ENCODE data around the gene MAP3K8. TPM values are rescaled to one million over a fixed set of nuclear protein-coding genes. Genes with fewer than 3 reads are reported as not detected.

MAP3K8 gene
- total and polyA plus RNA-seq, 9 of the 15 experiments (the other 6 are each of a cell fraction or from before 2014, with no cell fraction given): 6.9 to 23.6 (median 13.6) TPM

DNA sequence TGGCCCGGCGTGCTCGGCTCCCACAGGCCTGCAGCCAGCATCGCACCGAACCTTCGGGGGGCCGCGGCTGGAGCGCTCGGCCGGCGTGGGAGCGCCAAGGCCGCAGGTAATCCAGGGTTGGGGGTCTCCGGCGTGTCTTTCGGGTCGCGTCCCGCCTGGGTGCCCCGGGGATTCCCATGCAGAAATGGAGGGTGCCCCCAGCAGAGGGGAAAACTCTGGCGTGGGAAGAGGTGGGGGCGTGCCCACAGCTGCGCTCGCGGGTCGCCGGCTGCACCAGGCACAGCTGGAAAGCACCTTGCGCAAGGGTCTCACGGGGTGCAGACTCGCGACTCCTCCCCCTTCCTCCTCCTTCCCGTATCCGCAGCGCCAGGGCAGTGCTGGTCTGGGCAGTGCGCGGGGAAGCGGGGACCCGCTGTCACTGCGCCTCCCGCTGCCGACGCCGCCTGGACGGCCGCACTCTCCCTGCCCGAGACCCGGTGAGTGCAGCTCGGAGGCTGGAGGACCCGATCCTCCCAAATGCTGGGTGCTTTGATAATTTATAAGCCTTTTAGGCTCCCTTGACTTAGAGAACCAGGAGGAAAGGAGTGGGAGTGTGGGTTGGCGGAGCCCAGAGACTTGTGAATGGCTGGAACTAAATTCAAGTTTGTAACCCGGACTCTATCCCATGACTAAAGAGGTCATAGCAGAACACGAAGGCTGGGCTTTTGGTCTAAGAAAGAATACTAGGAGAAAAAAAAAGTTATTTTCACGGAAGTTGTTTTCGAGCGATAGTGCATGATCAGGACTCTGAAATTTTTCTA lies 489 bp downstream of the MAP3K8 start (continued):
- TF ChIP-seq RCOR1 (IDR thresholded peaks at IDR 0.05; ENCODE audit: borderline replicate concordance in 1 of 2, low read depth in 2 of 2, low read length in 2 of 2) (peak in 1 of 2 experiments; percentile 49; a peak in 1 of 4 replicates), HMG20B (CRISPR knock-in tag; IDR thresholded peaks at IDR 0.05) (no peak), ID3 (CRISPR knock-in tag; IDR thresholded peaks at IDR 0.05) (no peak), ID3 (tag; IDR thresholded peaks at IDR 0.05) (no peak), ZNF507 (tag; conservative IDR thresholded peaks at IDR 0.05) (no peak), ZFP1 (CRISPR knock-in tag; IDR thresholded peaks at IDR 0.05) (no peak), ZNF224 (CRISPR knock-in tag; IDR thresholded peaks at IDR 0.05) (0 out of 2 replicates have a peak, but pooled peaks have one; percentile 44), HDAC8 (tag; IDR thresholded peaks at IDR 0.05) (no peak), ZNF668 (CRISPR knock-in tag; IDR thresholded peaks at IDR 0.05) (no peak), HNRNPK (IDR thresholded peaks at IDR 0.05; ENCODE audit: low read depth, low read length, poor library complexity, severe bottlenecking) (no peak), EP300 (IDR thresholded peaks at IDR 0.05; ENCODE audit: low read length) (no peak), ZNF77 (CRISPR knock-in tag; IDR thresholded peaks at IDR 0.05) (no peak), RFX5 (IDR thresholded peaks at IDR 0.05; ENCODE audit: low read depth, low read length) (no peak), SMARCC2 (IDR thresholded peaks at IDR 0.05; ENCODE audit: low read depth) (no peak), NCOA2 (IDR thresholded peaks at IDR 0.05; ENCODE audit: partially characterized antibody in 2 of 2) (no peak), MTF1 (CRISPR knock-in tag; IDR thresholded peaks at IDR 0.05; ENCODE audit: borderline replicate concordance) (no peak)
- TF ChIP-seq, protein P1, sequence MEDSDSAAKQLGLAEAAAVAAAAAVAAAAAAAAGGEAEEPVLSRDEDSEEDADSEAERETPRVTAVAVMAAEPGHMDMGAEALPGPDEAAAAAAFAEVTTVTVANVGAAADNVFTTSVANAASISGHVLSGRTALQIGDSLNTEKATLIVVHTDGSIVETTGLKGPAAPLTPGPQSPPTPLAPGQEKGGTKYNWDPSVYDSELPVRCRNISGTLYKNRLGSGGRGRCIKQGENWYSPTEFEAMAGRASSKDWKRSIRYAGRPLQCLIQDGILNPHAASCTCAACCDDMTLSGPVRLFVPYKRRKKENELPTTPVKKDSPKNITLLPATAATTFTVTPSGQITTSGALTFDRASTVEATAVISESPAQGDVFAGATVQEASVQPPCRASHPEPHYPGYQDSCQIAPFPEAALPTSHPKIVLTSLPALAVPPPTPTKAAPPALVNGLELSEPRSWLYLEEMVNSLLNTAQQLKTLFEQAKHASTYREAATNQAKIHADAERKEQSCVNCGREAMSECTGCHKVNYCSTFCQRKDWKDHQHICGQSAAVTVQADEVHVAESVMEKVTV (CRISPR knock-in tag; IDR thresholded peaks at IDR 0.05): no peak
- TF ChIP-seq, protein P2, sequence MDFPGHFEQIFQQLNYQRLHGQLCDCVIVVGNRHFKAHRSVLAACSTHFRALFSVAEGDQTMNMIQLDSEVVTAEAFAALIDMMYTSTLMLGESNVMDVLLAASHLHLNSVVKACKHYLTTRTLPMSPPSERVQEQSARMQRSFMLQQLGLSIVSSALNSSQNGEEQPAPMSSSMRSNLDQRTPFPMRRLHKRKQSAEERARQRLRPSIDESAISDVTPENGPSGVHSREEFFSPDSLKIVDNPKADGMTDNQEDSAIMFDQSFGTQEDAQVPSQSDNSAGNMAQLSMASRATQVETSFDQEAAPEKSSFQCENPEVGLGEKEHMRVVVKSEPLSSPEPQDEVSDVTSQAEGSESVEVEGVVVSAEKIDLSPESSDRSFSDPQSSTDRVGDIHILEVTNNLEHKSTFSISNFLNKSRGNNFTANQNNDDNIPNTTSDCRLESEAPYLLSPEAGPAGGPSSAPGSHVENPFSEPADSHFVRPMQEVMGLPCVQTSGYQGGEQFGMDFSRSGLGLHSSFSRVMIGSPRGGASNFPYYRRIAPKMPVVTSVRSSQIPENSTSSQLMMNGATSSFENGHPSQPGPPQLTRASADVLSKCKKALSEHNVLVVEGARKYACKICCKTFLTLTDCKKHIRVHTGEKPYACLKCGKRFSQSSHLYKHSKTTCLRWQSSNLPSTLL (IDR thresholded peaks at IDR 0.05): no peak
